NCI-H526 (cell line): ENCODE results near the gene TMEM117.
"Not testable (repeated sequence)": the region's sequence is repeated elsewhere in the genome, so short reads cannot be mapped to it uniquely, and the experiment has no call there.

Experiments used
- DNase-seq, 2 experiments: peaks; one replicate each; lab custom pipeline; 2025; lab: John Stamatoyannopoulos, UW

The TMEM117 gene

GRCh38 chr12:44224399-44225148 is 388.7 kb downstream of the TMEM117 start:
- DNase-seq = no peak

- DNase-seq = no peak
Observed at GRCh38 chr12:44225149-44225510, 389.2 kb downstream of the TMEM117 start.

- DNase-seq = no peak
Observed at GRCh38 chr12:44227616-44228015, 391.7 kb downstream of the TMEM117 start.

GRCh38 chr12:44229846-44230245 is 394.0 kb downstream of the TMEM117 start:
- DNase-seq = peak in 1 of 2 experiments; percentile 5

DNA sequence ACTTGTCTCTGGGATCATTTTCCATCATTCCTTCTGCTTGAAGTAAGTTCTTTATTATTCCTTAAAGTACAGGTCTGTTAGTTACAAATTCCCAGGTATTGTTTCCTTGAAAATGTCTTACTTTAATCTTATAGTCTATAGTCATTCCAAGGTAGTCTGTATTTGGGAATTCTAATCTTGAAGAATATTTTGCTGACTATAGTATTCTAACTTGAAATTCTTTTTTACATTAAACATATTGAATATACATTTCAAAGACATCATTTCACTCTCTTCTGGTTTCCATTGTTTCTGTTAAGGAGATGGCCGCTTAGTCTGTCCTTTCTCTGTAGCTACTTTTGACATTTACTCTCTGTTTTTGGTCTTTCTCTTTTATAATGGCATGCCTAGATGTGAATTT is 399.8 kb downstream of the TMEM117 start:
- no peak for DNase-seq

- DNase-seq = no peak
Observed at GRCh38 chr12:44240186-44240585, 404.3 kb downstream of the TMEM117 start.

DNA sequence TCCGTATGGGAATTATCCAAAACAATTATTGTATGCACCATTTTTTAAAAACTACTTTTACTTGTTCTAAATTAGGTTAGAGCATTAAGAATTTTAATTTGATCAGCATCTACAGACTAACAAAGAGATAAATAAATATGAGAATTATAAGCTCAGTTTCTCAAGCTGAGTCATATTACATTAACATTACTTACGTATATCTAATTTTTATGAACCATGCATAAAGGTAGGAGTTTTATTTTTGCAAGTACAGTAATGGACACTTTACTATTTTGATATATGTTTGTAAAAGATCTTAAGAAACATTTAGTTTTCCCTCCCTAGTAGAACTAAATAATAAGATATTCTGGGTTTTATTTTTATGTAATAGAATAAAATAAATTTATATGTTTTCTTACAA is 410.1 kb downstream of the TMEM117 start:
- DNase-seq = no peak

GRCh38 chr12:44246482-44247105 is 410.7 kb downstream of the TMEM117 start:
- no peak for DNase-seq

DNA sequence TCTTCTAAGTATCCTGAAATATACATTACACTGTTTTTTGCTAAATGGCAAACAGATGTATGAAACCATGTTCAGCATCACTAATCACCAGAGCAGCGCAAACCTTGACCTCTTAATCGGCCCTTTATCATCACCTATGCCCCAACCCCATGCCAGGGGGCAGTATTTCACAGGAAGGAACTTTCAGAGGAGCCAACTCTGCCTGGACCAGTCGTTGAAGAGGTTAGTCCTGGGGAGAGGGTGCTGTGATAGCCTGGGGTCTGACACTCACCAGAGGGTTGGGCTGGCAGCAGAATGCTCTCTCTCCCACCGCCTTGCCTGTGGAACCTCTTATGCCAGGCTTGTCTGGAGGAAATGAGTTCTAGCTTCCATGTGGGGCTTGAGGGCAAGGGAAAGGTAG is 411.7 kb downstream of the TMEM117 start:
- peak in 1 of 2 experiments; percentile 2 for DNase-seq

DNA sequence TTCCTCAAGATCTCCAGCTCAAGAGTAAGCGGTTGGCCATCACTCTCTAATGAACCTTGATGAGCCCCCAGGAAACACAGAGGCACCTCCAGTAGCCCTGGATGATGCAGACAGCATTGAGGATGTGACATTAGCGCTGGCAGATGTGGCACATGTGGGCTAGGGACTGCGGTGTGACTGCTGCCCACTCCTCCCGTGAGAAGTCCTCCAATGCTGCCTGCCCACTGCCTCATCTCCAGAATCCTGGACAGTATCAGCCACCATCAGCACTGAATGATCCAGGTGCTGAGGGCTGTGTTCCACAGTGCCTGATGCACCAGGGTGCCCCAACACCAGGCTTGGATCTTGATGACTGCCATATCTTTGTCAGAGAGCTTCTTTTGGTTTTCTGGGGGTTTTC is 412.6 kb downstream of the TMEM117 start:
- no peak for DNase-seq

GRCh38 chr12:44250440-44250839 is 414.6 kb downstream of the TMEM117 start:
- DNase-seq = not testable (repeated sequence)

- DNase-seq = no peak
Observed at GRCh38 chr12:44253338-44253856, 417.5 kb downstream of the TMEM117 start.

GRCh38 chr12:44258246-44258645 is 422.4 kb downstream of the TMEM117 start:
- no peak for DNase-seq

DNA sequence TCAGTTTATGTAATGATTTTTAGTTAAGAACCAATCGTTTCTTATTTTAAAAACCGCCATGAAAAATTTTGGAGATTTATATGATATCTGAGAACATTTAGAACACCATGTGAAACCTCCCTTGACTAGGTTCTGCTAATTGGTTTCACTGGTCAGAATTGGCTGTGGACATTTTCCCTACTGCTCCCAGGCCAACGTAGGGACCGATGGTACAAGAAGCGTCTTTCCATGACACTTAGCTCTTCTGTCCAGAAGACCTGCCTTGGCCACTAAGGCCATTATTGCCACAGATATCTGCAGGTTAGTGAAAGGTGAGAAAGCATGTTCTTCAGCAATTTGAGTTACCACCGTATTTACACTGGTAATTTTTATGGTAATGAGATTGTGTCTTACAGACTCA is 424.0 kb downstream of the TMEM117 start:
- DNase-seq = no peak

- no peak for DNase-seq
Observed at GRCh38 chr12:44260581-44260980, 424.7 kb downstream of the TMEM117 start.

- DNase-seq = no peak
Observed at GRCh38 chr12:44285321-44285960, 449.6 kb downstream of the TMEM117 start.

GRCh38 chr12:44286336-44286735 is 450.5 kb downstream of the TMEM117 start:
- DNase-seq = no peak

DNA sequence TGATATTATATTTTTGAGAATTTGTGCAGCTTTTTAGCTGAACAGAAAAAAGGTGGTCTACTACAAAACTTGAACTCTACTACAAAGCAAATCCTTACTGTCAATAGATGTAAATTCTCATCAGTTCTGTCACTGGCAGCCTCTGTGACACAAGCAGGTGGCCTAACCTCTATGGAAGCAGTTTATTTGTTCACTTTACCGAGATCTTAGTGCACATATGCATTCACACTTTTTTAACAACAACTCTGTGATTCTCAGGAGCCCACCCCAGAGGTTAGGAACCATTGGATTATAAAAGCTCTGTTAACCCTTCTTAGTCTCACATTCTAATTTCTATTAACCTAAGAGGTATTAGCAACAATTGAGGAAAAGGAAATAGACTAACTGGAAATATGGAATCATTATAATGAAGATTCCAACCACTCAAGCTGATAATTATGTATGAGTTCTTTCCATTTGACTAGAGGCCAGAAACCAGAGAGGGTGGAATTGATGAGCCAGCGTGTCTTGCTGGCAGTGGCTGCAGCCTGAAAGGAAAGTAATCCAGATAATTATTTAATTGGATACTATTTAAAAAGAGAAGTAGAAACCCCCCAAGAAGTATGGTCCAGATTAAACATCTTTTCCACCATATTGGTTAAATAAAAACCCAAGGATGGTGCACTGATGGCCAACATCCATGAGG is 451.1 kb downstream of the TMEM117 start:
- DNase-seq = no peak

DNA sequence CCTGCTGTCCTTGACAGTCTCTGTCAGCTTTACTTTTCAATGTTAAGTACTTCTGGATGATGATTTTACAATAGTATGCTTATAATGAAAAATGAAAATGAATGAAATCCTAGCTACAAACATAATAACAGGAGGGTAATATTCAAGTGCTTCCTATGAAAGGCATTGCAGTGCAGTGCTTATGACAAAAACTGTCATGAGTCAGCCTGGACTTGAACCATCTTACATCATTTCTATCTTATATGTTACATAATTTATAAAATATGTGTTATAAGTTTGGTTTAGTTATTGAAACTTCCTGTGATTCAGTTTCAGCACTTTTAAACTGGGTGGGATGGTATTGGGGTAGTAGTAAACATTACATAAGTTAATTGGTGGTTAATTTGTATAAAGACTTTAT is 451.7 kb downstream of the TMEM117 start:
- no peak for DNase-seq

- DNase-seq = no peak
Observed at GRCh38 chr12:44294649-44295048, 458.8 kb downstream of the TMEM117 start.

GRCh38 chr12:44295958-44296623 is 460.2 kb downstream of the TMEM117 start:
- DNase-seq = no peak

GRCh38 chr12:44296624-44297197 is 460.8 kb downstream of the TMEM117 start:
- DNase-seq = no peak
